ENCODE measurements around the gene DPT. TPM values are rescaled to one million over a fixed set of nuclear protein-coding genes. Genes with fewer than 3 reads are reported as not detected.

Gene DPT
- total RNA-seq, 4 donors from 2014 or later = 30.9 to 141 (median 56.5) TPM

DNA sequence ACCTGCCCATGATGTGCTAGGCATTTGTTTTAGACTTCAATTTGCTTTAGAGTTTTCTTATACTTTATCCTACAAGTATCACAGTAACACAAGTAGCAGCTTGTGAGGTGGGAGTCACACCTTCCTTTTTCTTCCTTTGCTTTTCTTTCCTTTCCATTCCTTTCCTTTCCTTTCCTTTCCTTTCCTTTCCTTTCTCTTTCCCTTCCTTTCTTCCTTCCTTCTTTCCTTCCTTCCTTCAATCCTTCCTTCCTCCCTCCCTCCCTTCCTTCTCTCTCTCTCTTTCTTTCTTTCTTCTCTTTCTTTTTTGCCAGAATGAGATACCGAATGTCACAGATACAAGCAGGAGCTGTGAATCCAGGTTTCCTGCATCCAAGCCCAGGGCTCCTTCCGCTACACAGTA is 3.9 kb downstream of the DPT start:
- no peak overlapping the region for H3K27ac ChIP-seq
- no peaks in the 10 kb centered on the region for H3K27me3 ChIP-seq
- H3K9me3 ChIP-seq = no peaks in the 10 kb centered on the region
- TF ChIP-seq CTCF (IDR thresholded peaks at IDR 0.05) (no peak), POLR2A (IDR thresholded peaks at IDR 0.05) (no peak)
- 94 to 95% methylated on average over 2 of the region's 2 CpGs for WGBS, 2 donors
- intact Hi-C loops (cut with DNase I) = loop anchor here (10.0 kb wide), 1 partner anchor 350 kb away; no protein-coding TSS in a partner anchor
- peaks cover 10 to 18% of the 10 kb centered on the region in 2 donors for H3K4me1 ChIP-seq
- no peak for DNase-seq
- no peaks in the 10 kb centered on the region for H3K36me3 ChIP-seq
- H3K4me3 ChIP-seq (replicated peaks in 1 of 3) = no peak overlapping the region

DNA sequence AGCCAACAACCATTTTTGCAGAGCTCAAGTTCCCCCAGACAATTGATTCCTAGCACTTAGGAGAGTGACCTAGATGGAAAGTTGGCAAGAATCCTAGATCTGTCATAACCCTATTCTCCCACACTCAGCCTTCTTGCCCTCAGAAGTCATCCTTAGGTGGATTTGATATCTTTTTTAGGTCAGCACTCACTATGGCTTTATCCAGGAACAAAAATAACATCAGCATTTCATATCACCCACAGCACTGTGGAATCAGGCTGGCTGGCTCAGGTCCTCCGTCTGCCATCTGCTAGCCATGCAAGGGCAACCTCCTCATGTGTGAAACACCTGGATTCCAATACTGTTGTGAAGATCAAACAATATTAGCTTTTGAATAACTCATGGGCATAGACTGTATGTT is 6.0 kb downstream of the DPT start:
- intact Hi-C loops (cut with DNase I) = loop anchor here (10.0 kb wide), 1 partner anchor 352 kb away; no protein-coding TSS in a partner anchor
- H3K4me1 ChIP-seq = peaks cover 9 to 15% of the 10 kb centered on the region in 2 donors
- H3K4me3 ChIP-seq (replicated peaks in 1 of 3) = no peak overlapping the region
- no peaks in the 10 kb centered on the region for H3K36me3 ChIP-seq
- no peaks in the 10 kb centered on the region for H3K9me3 ChIP-seq
- no peaks in the 10 kb centered on the region for H3K27me3 ChIP-seq
- WGBS, 2 donors = 43 to 45% methylated on average over 1 of the region's 1 CpG
- no peak for DNase-seq
- no peak overlapping the region for H3K27ac ChIP-seq
- no peak for TF ChIP-seq POLR2A (IDR thresholded peaks at IDR 0.05)
- no peak for TF ChIP-seq CTCF (IDR thresholded peaks at IDR 0.05)

DNA sequence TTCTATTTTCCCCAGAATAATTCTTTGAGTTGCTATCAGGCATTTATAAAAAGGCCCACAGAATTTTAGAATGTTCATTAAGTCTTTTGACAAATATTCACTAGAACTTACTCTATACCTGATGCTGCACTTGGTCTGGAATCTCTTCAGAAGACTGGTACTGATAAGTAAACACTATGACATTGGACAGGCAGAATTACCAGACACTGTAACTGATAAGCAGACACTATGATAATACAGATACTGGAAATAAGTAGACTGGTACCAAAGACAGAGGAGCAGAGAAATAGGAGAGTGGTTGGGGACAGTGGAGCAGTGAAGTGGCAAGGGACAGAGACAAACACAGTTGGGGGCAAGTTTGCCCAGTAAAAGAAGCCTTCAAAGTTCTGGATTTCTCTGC is 8.2 kb downstream of the DPT start:
- Histone ChIP-seq H3K27me3 (no peaks in the 10 kb centered on the region), H3K27ac (no peak overlapping the region), H3K4me3 (replicated peaks in 1 of 3) (no peak overlapping the region), H3K36me3 (no peaks in the 10 kb centered on the region), H3K9me3 (no peaks in the 10 kb centered on the region), H3K4me1 (peaks cover 5 to 6% of the 10 kb centered on the region in 2 donors)
- intact Hi-C loops (cut with DNase I) = loop anchor here (10.0 kb wide), 1 partner anchor 354 kb away; no protein-coding TSS in a partner anchor
- DNase-seq = no peak
- TF ChIP-seq CTCF (IDR thresholded peaks at IDR 0.05) (no peak), POLR2A (IDR thresholded peaks at IDR 0.05) (no peak)

DNA sequence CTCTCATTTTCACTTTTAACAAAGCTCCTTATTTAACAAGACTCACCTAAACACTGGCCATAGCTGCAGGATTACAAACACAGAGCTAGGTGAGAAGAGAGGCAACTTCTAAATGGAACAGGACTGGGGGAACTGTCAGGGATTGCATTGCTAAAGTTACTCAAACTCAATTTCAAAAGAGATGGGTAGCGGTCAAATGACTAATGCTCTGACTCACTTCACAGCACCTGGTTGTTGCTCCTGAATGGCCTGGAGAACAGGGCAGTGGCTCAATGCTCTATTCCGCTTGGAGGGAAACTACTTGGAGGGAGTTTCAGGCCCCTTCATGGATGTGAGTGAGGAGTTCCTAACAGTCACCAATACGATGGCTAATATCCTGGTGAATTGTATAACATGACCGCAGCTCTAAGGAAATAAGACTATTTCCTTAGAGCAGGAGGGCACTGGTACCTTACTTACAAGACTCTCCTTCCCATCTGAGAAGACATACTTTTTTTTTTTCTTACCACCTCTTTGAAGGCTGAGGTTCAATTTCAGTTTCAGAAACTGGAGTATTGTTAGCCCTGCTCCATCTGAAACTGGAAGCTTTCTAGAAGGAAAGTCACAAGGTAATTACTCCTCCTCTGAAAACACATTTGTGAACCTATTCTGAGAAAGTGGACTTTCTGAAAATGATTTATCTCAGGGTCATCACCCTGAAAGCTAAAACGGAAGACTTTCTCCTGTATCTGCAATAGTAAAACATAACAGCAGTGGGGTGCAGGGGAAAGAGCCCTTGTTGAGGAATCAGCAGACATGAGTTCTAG is 9.5 kb downstream of the DPT start:
- no peak overlapping the region for H3K27ac ChIP-seq
- H3K4me1 ChIP-seq = peaks cover 5 to 6% of the 10 kb centered on the region in 2 donors
- no peak for TF ChIP-seq CTCF (IDR thresholded peaks at IDR 0.05)
- TF ChIP-seq POLR2A (IDR thresholded peaks at IDR 0.05) = no peak
- no peaks in the 10 kb centered on the region for H3K36me3 ChIP-seq
- 93 to 98% methylated on average over 5 of the region's 5 CpGs for WGBS, 2 donors
- intact Hi-C loops (cut with DNase I) = loop anchor here (10.0 kb wide), 1 partner anchor 355 kb away; no protein-coding TSS in a partner anchor
- no peaks in the 10 kb centered on the region for H3K9me3 ChIP-seq
- no peak for DNase-seq
- H3K27me3 ChIP-seq = no peaks in the 10 kb centered on the region
- no peak overlapping the region for H3K4me3 ChIP-seq (replicated peaks in 1 of 3)
